ENCODE data around the gene ELFN1.

ELFN1 gene

DNA sequence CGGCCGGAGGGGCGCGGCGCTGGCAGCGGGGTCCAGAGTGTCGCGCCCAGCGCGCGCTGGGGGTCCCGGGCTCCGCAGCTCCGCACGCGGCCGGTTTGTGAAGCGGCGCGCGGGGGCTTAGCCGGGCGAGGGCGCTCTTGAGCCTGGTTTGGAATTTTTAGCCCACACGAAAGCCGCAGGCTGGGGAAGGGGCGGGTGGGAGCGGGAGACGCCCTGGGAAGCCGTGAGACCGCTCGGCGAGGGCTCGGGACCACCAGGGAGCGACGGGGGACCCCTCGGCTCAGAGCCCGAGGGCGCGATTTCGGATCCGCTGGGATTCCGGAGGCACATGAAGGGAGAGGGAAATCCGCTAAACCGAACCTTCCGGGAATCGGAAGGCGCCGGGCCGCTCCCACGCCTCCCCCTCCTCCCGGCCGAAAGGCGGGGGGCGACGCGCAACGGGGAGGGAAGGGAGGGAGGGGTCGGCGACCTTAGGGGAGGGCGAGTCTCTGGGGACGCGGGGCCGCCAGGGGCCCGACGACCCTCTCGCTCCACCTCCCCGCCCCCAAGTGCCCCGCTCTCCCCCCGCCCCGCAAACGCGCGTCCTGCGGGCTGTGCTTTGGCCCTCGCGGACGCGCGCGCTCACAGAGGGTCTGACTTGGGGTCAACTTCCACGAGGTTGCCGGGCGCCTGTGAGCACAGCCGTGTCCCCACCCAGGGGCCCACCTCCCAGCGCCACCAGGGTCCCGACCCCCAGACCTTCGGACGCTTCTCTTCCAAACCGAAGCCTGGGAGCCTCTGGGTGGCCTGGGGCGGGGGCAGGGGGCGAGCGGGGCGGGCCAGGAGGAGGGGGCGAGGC lies 5.1 kb upstream of the ELFN1 start:
- Histone ChIP-seq H3K36me3 (ENCODE audit: insufficient read depth, low read length) (no peaks in the 10 kb centered on the region), H3K4me3 (ENCODE audit: low read length) (peak overlapping the region; percentile 61), H3K9me3 (ENCODE audit: insufficient read depth, low read depth, low read length) (no peaks in the 10 kb centered on the region), H3K27me3 (ENCODE audit: insufficient read depth, low read length) (peaks cover 77% of the 10 kb centered on the region), H3K4me1 (ENCODE audit: insufficient read depth, low read length) (peaks cover 13% of the 10 kb centered on the region), H3K27ac (ENCODE audit: low read depth, low read length) (no peak overlapping the region), H3K9ac (ENCODE audit: low read depth, low read length) (no peak overlapping the region)
- under 1% methylated on average over 78 of the region's 95 CpGs for WGBS

DNA sequence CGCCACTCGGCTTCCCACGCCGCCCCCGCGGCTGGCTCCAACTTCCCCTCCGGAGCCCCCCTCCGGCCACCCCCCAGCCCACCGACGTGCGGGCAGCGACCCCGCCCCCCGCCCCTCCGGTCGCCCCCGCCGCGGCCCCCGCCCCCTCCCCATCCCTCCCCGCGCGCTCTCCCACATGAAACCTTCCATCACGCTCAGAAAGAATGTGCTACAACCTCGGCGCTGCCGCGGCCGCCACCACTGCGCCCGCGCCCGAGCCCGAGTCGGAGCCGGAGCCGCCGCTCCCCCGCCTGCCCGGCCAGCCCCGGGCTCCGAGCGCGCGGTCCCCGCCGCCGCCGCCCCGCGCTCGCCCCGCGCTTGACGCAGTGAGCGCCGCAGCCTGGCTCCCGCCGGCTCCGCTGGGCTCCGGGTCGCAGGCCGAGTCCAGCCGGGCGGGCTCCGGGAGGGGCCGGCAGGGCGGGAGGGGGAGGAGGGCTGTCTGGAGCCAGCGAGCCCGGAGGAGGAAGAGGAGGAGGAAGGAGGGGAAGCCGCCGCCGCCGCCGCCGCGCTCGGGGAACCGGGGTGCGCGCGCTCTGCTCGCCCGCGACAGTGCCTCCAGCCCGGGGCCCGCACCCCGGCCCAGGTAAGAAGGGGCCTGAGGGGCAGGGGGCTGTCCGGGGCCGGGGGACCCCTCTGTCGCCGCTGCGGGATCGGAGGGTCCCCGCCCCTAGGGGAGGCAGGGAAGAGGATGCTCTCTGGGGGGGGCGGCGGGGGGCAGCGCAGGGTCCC lies 4.3 kb upstream of the ELFN1 start:
- Histone ChIP-seq H3K36me3 (ENCODE audit: insufficient read depth, low read length) (no peaks in the 10 kb centered on the region), H3K27ac (ENCODE audit: low read depth, low read length) (no peak overlapping the region), H3K27me3 (ENCODE audit: insufficient read depth, low read length) (peaks cover 83% of the 10 kb centered on the region), H3K4me3 (ENCODE audit: low read length) (peak overlapping the region; percentile 48), H3K4me1 (ENCODE audit: insufficient read depth, low read length) (peaks cover 13% of the 10 kb centered on the region), H3K9ac (ENCODE audit: low read depth, low read length) (no peak overlapping the region), H3K9me3 (ENCODE audit: insufficient read depth, low read depth, low read length) (no peaks in the 10 kb centered on the region)
- WGBS, result under 1% methylated on average over 75 of the region's 98 CpGs

DNA sequence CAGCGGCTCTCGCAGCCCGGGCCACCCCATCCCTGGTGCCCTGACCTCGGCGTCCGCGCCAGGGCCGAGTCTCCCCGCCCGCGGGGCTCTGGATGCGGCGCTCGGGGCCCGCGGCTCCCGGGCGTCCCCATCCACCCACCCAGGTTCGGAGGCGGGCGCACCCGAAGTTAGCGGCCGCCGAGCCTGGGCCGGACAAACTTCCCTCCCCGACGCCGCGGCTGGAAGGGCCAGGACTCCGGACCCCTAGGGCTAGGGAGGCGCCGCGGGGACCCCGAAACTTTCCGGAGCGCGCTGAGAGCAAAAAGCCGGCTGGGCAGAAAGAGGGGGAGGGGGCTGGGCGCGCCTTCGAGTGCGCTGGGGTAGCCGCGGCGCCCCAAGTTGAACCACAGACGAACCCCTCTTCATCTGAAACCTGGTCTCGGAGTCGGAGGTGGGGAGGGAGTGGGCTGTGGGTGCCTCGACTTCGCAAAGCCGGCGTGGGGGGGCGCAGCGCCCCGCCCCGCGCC lies 3.7 kb upstream of the ELFN1 start:
- Histone ChIP-seq H3K27me3 (ENCODE audit: insufficient read depth, low read length) (peaks cover 87% of the 10 kb centered on the region), H3K9ac (ENCODE audit: low read depth, low read length) (no peak overlapping the region), H3K27ac (ENCODE audit: low read depth, low read length) (no peak overlapping the region), H3K9me3 (ENCODE audit: insufficient read depth, low read depth, low read length) (no peaks in the 10 kb centered on the region), H3K36me3 (ENCODE audit: insufficient read depth, low read length) (no peaks in the 10 kb centered on the region), H3K4me3 (ENCODE audit: low read length) (peak overlapping the region; percentile 48), H3K4me1 (ENCODE audit: insufficient read depth, low read length) (peaks cover 13% of the 10 kb centered on the region)
- 1% methylated on average over 55 of the region's 58 CpGs for WGBS

DNA sequence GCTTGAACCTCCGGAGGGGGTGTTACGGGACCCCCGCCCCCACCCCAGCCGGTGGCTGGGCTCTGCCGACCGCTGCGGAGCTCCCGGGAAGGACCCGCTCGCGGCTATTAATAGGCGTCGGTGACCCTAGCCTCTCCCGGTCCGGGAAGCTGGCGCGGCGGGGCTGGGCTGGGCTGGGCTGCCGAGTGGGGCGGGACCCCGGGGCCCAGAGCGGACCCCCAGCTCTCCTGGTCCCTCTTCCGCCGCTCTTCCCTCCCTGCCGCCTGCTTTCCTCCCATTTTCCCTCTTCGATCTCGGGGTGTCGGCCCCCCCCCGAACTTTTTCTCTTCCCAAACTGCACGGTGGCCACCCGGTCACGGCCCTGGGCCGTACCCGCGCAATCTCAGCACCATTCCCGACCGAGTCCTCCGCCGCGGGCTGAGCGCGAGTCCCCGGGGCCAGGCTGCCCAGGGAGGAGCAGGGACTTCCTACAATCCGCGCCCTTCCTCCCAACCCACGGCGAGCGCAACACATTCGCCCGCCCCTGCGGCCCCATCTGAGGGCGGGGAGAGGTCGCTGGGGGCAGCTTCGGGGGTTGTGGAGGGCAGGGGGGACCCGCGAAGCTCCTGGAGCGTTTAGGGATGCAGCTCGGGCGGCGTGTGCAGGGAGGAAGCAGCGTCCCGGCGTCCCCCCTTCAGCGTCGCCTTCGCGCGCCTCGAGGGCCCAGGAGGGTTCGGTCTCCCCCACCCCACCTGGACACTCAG lies 3.1 kb upstream of the ELFN1 start:
- no peaks in the 10 kb centered on the region for H3K9me3 ChIP-seq (ENCODE audit: insufficient read depth, low read depth, low read length)
- 1% methylated on average over 69 of the region's 70 CpGs for WGBS
- H3K27me3 ChIP-seq (ENCODE audit: insufficient read depth, low read length), result peaks cover 90% of the 10 kb centered on the region
- H3K4me3 ChIP-seq (ENCODE audit: low read length), result peak overlapping the region; percentile 48
- H3K4me1 ChIP-seq (ENCODE audit: insufficient read depth, low read length), result peaks cover 13% of the 10 kb centered on the region
- H3K36me3 ChIP-seq (ENCODE audit: insufficient read depth, low read length), result no peaks in the 10 kb centered on the region
- H3K27ac ChIP-seq (ENCODE audit: low read depth, low read length), result no peak overlapping the region
- H3K9ac ChIP-seq (ENCODE audit: low read depth, low read length), result no peak overlapping the region

DNA sequence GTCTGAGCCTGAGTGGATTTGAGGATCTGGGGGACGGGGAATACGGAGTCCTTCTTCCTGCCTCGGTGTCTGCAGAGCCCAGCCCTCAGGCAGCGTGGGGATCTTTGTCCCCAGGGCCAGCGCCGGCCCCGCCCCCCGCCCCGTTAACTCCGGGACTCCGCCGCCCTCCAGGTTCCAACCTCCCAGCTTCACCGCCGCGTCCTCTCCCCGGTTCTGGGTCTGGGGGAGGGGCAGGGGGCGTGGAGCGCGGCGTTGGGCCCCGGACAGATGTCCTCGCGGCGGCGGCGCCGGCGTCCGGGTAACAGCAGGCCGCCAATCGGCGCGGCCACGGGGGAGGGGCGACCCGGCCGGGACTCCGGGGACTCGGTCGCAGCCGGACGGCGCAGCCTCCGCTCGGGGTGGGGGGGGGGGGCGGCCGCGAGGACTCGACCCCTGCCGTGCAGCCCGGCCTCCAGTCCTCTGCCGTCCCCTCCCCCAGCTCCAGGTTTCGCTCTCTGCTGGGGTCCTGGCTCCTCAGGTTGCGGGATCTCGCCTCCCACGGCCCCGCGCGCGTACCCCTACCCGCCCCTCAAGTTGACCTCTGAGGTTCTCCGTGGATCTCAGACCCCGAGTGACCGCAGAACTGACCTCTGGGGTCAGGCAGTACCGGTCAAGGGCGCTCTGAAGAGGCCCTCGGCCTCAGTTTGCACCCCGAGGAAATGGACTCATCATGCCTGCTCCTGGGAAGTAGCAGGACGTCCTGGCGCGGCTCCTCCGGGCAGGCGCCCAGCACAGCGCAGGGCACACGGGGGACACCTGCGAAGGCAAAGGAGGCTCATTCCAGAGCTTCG lies 2.3 kb upstream of the ELFN1 start:
- Histone ChIP-seq H3K9me3 (ENCODE audit: insufficient read depth, low read depth, low read length) (no peaks in the 10 kb centered on the region), H3K4me1 (ENCODE audit: insufficient read depth, low read length) (peaks cover 13% of the 10 kb centered on the region), H3K27ac (ENCODE audit: low read depth, low read length) (no peak overlapping the region), H3K9ac (ENCODE audit: low read depth, low read length) (no peak overlapping the region), H3K36me3 (ENCODE audit: insufficient read depth, low read length) (no peaks in the 10 kb centered on the region), H3K27me3 (ENCODE audit: insufficient read depth, low read length) (peaks cover 85% of the 10 kb centered on the region), H3K4me3 (ENCODE audit: low read length) (peak overlapping the region; percentile 48)
- 6% methylated on average over 66 of the region's 77 CpGs for WGBS

DNA sequence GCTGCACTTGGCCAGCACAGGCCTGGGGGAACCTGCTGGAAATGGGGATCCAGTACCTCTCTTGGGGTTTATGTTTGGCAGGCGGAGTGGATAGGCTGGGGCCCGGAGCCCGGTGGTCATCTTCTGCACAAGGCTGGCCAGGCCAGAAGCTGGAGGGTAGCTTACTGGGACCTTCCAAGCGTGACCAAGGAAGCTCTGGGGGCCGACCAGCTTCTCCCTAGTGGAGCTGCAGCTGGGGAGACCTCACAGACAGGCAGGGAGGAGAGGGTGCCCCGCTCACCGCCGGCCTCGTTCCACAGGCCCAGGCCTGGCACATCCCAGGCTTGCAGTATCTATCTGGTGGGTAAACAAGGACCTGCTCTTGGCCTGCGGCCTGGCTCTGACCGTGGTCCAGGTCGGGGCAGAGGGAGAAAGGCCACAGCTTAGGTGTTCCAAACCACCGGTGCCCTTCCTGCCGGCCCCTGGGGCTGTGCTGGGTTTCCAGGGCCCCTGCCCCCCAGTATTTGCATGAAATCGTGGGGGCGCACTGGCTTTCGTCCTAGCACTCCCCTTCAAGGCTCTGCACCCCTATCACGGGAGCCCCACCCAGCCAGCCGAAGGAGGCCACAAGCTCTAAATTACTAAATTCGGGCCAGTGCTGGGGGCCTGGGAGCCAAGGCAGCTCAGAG lies 1.5 kb upstream of the ELFN1 start:
- no peak overlapping the region for H3K9ac ChIP-seq (ENCODE audit: low read depth, low read length)
- no peak overlapping the region for H3K27ac ChIP-seq (ENCODE audit: low read depth, low read length)
- H3K4me3 ChIP-seq (ENCODE audit: low read length), result peak overlapping the region; percentile 64; the same call in 1 of the 2 replicates
- H3K27me3 ChIP-seq (ENCODE audit: insufficient read depth, low read length), result peaks cover 78% of the 10 kb centered on the region
- 26% methylated on average over 20 of the region's 20 CpGs for WGBS
- no peaks in the 10 kb centered on the region for H3K36me3 ChIP-seq (ENCODE audit: insufficient read depth, low read length)
- H3K9me3 ChIP-seq (ENCODE audit: insufficient read depth, low read depth, low read length), result no peaks in the 10 kb centered on the region
- H3K4me1 ChIP-seq (ENCODE audit: insufficient read depth, low read length), result peaks cover 11% of the 10 kb centered on the region

DNA sequence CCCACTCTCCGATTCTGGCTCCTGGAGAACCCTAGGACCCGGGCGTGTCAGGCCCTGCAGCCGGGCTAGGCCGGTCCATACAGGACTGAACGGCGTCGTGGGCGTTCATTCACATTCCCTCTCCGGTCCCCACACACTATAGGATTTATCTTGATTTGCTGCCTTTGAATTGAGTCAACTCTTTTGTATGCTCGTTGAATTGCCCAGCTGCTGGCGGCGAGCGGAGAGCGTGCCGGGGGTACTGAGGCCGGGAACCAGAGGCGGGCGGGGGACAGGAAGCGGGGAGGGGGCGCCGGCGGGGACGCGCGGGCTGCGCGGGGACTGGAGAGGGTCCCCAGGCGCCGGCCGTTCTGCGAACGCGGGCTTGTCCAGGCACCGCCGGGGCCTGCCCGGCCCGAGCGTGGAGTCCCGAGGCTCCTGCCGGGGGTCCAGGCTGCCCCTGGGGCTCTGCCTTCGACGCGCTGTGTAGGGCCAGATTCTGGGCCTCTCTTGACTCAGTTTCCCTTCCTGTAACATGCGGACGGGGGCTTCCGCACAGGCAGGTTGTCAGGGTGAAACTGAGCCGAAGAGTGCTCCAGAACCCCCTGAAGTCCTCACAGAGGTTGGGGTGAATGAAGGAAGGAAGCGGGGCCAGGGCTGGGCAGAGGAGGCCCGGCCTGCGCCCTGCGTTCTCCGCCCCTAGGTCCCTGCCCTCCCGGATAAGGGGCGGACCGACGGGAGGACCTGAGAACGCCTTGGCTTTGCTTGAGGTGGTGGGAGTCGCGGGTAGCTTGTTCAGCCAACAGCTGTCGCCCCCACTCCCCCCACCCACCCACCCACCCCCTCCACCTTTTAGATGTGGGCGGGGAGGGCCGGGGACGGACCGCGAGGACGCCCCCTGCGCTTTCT lies 769 bp upstream of the ELFN1 start:
- 2% methylated on average over 57 of the region's 68 CpGs for WGBS
- no peak overlapping the region for H3K9ac ChIP-seq (ENCODE audit: low read depth, low read length)
- peak overlapping the region; percentile 64 for H3K4me3 ChIP-seq (ENCODE audit: low read length)
- no peaks in the 10 kb centered on the region for H3K9me3 ChIP-seq (ENCODE audit: insufficient read depth, low read depth, low read length)
- H3K27ac ChIP-seq (ENCODE audit: low read depth, low read length), result no peak overlapping the region
- peaks cover 9% of the 10 kb centered on the region for H3K4me1 ChIP-seq (ENCODE audit: insufficient read depth, low read length)
- H3K27me3 ChIP-seq (ENCODE audit: insufficient read depth, low read length), result peaks cover 70% of the 10 kb centered on the region
- H3K36me3 ChIP-seq (ENCODE audit: insufficient read depth, low read length), result no peaks in the 10 kb centered on the region

DNA sequence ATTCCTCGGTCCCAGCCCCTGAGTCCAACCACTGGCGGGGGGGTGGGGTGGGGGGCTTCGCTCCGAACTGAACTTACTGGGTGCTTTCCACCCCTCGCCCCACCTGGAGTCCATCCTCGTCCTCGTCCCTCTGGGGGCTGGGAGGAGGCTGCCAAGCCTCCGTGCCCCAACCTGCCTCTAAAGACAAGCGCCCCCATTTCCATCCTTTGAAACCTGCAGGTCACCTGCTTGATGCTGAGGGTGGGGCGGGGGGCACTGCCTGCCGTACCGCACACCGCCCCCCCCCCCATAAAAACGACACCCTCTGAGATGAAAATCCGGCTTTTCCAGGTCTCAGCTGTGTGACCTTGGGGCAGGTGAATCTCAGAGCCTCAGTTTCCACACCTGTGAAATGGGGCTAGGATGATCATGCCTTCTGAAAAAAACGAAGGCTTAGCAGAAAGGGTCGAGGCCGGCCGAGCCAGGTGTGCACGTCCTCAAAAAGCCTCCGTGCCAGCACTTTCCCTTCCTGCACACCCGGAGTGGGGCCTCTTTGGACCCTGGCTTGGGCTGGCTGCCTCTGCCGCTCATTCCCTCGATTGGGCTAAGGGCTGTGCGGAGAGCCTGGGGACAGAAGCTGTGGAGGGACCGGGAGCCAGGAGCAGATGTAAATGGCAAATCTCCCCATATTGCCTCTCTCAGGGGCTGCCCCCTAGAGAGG lies 967 bp downstream of the ELFN1 start:
- Histone ChIP-seq H3K9me3 (ENCODE audit: insufficient read depth, low read depth, low read length) (no peaks in the 10 kb centered on the region), H3K4me1 (ENCODE audit: insufficient read depth, low read length) (peaks cover 9% of the 10 kb centered on the region), H3K9ac (ENCODE audit: low read depth, low read length) (no peak overlapping the region), H3K27ac (ENCODE audit: low read depth, low read length) (no peak overlapping the region), H3K4me3 (ENCODE audit: low read length) (peak overlapping the region; percentile 64), H3K27me3 (ENCODE audit: insufficient read depth, low read length) (peaks cover 58% of the 10 kb centered on the region), H3K36me3 (ENCODE audit: insufficient read depth, low read length) (no peaks in the 10 kb centered on the region)
- 23% methylated on average over 26 of the region's 26 CpGs for WGBS

Data from HUES64 (cell line).